ENCODE measurements around the gene MYO3B. TPM values are rescaled to one million over a fixed set of nuclear protein-coding genes. Genes with fewer than 3 reads are reported as not detected.
A peak's percentile ranks its signal among the peaks of the same experiment; 100 is the strongest.
"Not testable (repeated sequence)": the region's sequence is repeated elsewhere in the genome, so short reads cannot be mapped to it uniquely, and the experiment has no call there.

Gene MYO3B
- polyA plus RNA-seq, 2 of the 4 experiments (the other 2 are of a cell fraction), result 0.01 TPM; not detected in 1

DNA sequence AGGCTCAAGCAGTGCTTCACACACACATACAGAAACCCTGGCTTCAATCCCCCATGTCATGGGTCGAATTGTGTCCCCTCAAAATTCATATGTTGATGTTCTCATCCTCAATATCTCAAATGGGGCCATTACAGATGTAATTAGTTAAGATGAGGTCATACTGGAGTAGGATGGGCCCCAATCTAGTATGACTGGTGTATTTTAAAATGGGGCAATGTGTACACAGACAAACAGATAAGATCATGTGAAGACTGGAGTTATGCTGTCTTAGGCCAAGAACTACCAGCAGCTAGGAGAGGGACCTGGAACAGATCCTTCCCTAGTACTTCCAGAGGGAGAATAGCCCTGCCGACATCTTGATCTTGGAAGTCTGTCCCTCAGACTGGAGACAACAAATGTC, 167.7 kb downstream of the MYO3B start:
- DNase-seq (ENCODE audit: low read depth in 1 of 2, low spot score in 1 of 2), result no peak
- no peak for ATAC-seq
- ChIA-PET CTCF (interaction anchor here (1.6 to 2.6 kb wide), 3 partner anchors 17 to 110 kb away, joined by 4 to 12 read pairs (median 5); no protein-coding TSS in a partner anchor), POLR2A (no interaction called here)
- Histone ChIP-seq H3K9me3 (no peaks in the 10 kb centered on the region), H3K4me2 (no peak overlapping the region), H3K4me3 (no peak overlapping the region), H3K27ac (no peak overlapping the region), H3K4me1 (no peaks in the 10 kb centered on the region)
- 43% methylated on average over 2 of the region's 2 CpGs for WGBS (ENCODE audit: missing lambda C conversion rate)
- TF ChIP-seq, protein P1, sequence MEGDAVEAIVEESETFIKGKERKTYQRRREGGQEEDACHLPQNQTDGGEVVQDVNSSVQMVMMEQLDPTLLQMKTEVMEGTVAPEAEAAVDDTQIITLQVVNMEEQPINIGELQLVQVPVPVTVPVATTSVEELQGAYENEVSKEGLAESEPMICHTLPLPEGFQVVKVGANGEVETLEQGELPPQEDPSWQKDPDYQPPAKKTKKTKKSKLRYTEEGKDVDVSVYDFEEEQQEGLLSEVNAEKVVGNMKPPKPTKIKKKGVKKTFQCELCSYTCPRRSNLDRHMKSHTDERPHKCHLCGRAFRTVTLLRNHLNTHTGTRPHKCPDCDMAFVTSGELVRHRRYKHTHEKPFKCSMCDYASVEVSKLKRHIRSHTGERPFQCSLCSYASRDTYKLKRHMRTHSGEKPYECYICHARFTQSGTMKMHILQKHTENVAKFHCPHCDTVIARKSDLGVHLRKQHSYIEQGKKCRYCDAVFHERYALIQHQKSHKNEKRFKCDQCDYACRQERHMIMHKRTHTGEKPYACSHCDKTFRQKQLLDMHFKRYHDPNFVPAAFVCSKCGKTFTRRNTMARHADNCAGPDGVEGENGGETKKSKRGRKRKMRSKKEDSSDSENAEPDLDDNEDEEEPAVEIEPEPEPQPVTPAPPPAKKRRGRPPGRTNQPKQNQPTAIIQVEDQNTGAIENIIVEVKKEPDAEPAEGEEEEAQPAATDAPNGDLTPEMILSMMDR (IDR thresholded peaks at IDR 0.05), result no peak
- no peak for TF ChIP-seq EHF (CRISPR knock-in tag; IDR thresholded peaks at IDR 0.05)
- TF ChIP-seq BHLHE40 (IDR thresholded peaks at IDR 0.05; ENCODE audit: low read depth, low read length), result no peak
- no peak for TF ChIP-seq FOSB (CRISPR knock-in tag; IDR thresholded peaks at IDR 0.05)
- TF ChIP-seq EHMT2 (IDR thresholded peaks at IDR 0.05; ENCODE audit: low read depth), result no peak
- TF ChIP-seq RARB (CRISPR knock-in tag; IDR thresholded peaks at IDR 0.05), result no peak
- no peak for TF ChIP-seq MAFK (IDR thresholded peaks at IDR 0.05; ENCODE audit: partially characterized antibody)
- no peak for TF ChIP-seq TP53 (CRISPR knock-in tag; IDR thresholded peaks at IDR 0.05)
- TF ChIP-seq ZNF302 (CRISPR knock-in tag; IDR thresholded peaks at IDR 0.05), result no peak
- TF ChIP-seq CBX2 (IDR thresholded peaks at IDR 0.05; ENCODE audit: borderline replicate concordance, low read depth), result no peak
- no peak for TF ChIP-seq FOSL2 (IDR thresholded peaks at IDR 0.05)
- no peak for TF ChIP-seq FOSL2 (CRISPR knock-in tag; IDR thresholded peaks at IDR 0.05)
- TF ChIP-seq KDM5A (IDR thresholded peaks at IDR 0.05), result no peak
- FAIRE-seq, result no peak

DNA sequence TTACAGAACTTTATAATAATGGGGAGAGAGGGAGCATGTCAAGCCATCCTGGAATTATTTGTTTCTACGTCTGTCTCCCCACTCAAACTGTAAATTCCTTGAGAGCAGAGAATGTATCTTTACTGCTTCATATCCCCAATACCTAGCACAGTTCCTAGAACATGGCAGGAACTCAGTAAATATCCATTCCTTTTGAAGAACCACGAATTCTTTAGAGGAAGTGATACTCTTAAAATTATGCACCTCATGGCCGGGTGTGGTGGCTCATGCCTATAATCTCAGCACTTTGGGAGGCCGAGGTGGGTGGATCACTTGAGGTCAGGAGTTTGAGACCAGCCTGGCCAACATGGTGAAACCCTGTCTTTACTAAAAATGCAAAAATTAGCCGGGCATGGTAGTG, 171.3 kb downstream of the MYO3B start:
- H3K4me1 ChIP-seq; H3K9me3 ChIP-seq; H3K4me2 ChIP-seq; H3K27ac ChIP-seq; DNase-seq (ENCODE audit: low read depth in 1 of 2, low spot score in 1 of 2); FAIRE-seq; H3K4me3 ChIP-seq; ATAC-seq; POLR2A ChIA-PET: not testable (repeated sequence)
- CTCF ChIA-PET, result interaction anchor here (1.1 kb wide), 1 partner anchor 12 kb away, joined by 3 read pairs; no protein-coding TSS in a partner anchor
- WGBS (ENCODE audit: missing lambda C conversion rate), result 3% methylated on average over 5 of the region's 5 CpGs

DNA sequence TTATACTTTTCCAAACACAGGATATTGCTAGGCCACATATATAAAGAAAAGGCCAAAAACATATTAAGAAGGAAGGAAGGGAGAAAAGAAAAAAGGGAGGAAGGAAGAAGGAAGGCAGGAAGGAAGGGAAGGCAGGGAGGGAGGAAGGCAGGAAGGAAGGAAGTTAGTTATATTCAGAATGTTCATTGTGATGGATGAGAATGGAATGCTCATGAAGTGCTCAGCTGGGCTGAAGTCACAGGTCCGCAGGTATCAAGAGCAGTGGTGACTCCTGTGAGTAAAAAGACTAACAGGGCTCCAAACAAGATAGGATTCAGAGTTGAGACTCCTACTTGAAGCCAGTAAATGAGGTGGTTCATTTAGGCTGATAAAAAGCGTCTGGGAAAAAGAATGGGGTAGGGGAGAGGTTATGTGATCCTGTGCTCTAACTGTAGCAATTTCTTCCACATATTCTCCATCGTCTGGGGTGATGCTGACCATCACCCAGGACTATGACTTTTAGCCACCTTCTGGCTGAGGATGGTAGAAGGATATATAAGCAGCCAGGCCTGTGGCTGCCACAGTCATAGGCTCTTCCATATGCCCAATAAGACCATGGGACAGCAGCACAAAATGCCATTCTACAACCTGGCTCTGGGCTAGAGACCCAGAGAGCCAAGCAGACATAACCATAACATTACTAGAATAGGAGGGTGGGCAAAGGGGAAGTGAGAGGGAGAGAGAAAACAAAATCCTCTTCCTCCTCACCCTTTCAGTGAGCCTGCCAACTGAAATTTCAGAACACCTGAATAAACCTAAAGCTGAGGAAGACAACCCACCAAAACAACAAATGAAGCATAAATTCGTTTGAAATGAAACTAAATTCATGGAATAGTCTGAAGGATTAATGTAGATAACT, 173.2 kb downstream of the MYO3B start:
- POLR2A ChIA-PET, result no interaction called here
- TF ChIP-seq EP300 (IDR thresholded peaks at IDR 0.05), result no peak
- TF ChIP-seq ZNF302 (CRISPR knock-in tag; IDR thresholded peaks at IDR 0.05), result no peak
- TF ChIP-seq KDM1A (IDR thresholded peaks at IDR 0.05; ENCODE audit: low read depth), result no peak
- DNase-seq (ENCODE audit: low read depth in 1 of 2, low spot score in 1 of 2), result no peak
- peak; percentile 34 to 65; a peak in 4 of 6 replicates for ATAC-seq
- WGBS (ENCODE audit: missing lambda C conversion rate), result 7% methylated on average over 4 of the region's 4 CpGs
- Histone ChIP-seq H3K27ac (no peak overlapping the region), H3K4me2 (no peak overlapping the region), H3K4me1 (no peaks in the 10 kb centered on the region), H3K4me3 (no peak overlapping the region), H3K9me3 (no peaks in the 10 kb centered on the region)
- CTCF ChIA-PET, result interaction anchor here (0.7 to 1.4 kb wide), 2 partner anchors 10 to 290 kb away, joined by 3 to 4 read pairs; no protein-coding TSS in a partner anchor
- no peak for FAIRE-seq

DNA sequence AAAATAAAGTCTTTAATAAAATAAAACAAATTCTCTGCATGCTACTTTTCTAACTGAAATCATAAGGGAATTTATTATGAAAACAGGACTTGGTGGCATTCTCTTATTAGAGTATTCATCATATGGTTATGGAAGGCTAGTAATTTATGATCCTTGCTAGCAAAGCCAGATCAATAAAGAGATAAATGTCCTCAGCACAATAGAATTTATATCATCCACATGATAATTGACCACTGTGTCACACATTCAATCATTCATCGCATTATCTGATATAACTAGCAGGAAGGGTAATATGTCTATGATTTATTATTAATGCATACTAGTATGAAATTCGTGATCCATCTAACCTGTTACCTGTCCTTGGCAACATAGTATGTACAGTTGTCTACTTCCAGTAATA, 175.8 kb downstream of the MYO3B start:
- no peak overlapping the region for H3K4me2 ChIP-seq
- no peak overlapping the region for H3K27ac ChIP-seq
- 49% methylated on average over 2 of the region's 2 CpGs for WGBS (ENCODE audit: missing lambda C conversion rate)
- CTCF ChIA-PET, result no interaction called here
- no peaks in the 10 kb centered on the region for H3K9me3 ChIP-seq
- DNase-seq (ENCODE audit: low read depth in 1 of 2, low spot score in 1 of 2) (no peak), FAIRE-seq (no peak), ATAC-seq (no peak)
- POLR2A ChIA-PET, result no interaction called here
- H3K4me3 ChIP-seq, result no peak overlapping the region
- no peaks in the 10 kb centered on the region for H3K4me1 ChIP-seq
- no peak for TF ChIP-seq RAD21 (conservative IDR thresholded peaks at IDR 0.05 in 1 of 2, IDR thresholded peaks at IDR 0.05 in 1 of 2)
- TF ChIP-seq, protein P2, sequence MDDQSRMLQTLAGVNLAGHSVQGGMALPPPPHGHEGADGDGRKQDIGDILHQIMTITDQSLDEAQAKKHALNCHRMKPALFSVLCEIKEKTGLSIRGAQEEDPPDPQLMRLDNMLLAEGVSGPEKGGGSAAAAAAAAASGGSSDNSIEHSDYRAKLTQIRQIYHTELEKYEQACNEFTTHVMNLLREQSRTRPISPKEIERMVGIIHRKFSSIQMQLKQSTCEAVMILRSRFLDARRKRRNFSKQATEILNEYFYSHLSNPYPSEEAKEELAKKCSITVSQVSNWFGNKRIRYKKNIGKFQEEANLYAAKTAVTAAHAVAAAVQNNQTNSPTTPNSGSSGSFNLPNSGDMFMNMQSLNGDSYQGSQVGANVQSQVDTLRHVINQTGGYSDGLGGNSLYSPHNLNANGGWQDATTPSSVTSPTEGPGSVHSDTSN (IDR thresholded peaks at IDR 0.05), result no peak
- no peak for TF ChIP-seq CHD2 (IDR thresholded peaks at IDR 0.05; ENCODE audit: low read length, partially characterized antibody)
- no peak for TF ChIP-seq CEBPB (IDR thresholded peaks at IDR 0.05)
- TF ChIP-seq, protein P3, sequence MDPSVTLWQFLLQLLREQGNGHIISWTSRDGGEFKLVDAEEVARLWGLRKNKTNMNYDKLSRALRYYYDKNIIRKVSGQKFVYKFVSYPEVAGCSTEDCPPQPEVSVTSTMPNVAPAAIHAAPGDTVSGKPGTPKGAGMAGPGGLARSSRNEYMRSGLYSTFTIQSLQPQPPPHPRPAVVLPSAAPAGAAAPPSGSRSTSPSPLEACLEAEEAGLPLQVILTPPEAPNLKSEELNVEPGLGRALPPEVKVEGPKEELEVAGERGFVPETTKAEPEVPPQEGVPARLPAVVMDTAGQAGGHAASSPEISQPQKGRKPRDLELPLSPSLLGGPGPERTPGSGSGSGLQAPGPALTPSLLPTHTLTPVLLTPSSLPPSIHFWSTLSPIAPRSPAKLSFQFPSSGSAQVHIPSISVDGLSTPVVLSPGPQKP (IDR thresholded peaks at IDR 0.05; ENCODE audit: low read depth, low read length), result no peak
- TF ChIP-seq, protein P4, sequence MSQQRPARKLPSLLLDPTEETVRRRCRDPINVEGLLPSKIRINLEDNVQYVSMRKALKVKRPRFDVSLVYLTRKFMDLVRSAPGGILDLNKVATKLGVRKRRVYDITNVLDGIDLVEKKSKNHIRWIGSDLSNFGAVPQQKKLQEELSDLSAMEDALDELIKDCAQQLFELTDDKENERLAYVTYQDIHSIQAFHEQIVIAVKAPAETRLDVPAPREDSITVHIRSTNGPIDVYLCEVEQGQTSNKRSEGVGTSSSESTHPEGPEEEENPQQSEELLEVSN (IDR thresholded peaks at IDR 0.05; ENCODE audit: borderline replicate concordance, low read depth), result no peak
- TF ChIP-seq MAFK (IDR thresholded peaks at IDR 0.05; ENCODE audit: partially characterized antibody), result no peak
- no peak for TF ChIP-seq CHD4 (IDR thresholded peaks at IDR 0.05; ENCODE audit: borderline replicate concordance)
- TF ChIP-seq CBX8 (IDR thresholded peaks at IDR 0.05), result no peak
- no peak for TF ChIP-seq KDM1A (IDR thresholded peaks at IDR 0.05; ENCODE audit: low read depth)
- TF ChIP-seq JUNB (IDR thresholded peaks at IDR 0.05), result no peak
- no peak for TF ChIP-seq SREBF2 (IDR thresholded peaks at IDR 0.05)
